Measurements from ENCODE around the gene THRA. TPM values are rescaled to one million over a fixed set of nuclear protein-coding genes. Genes with fewer than 3 reads are reported as not detected.

The THRA gene
- polyA plus RNA-seq, 1 of the 3 experiments (the other 2 are of a cell fraction): 23.1 TPM

GRCh38 chr17:40064971-40065768, 2.4 kb downstream of the THRA start:
- Histone ChIP-seq H3K79me2 (ENCODE audit: insufficient read depth) (peaks cover 47% of the 10 kb centered on the region; the same call in 1 of the 2 replicates), H3K4me2 (peak overlapping the region; percentile 95), H3K9me2 (no peaks in the 10 kb centered on the region), H2AFZ (ENCODE audit: low read depth) (no peak overlapping the region), H3K36me3 (replicated peaks in 1 of 2; ENCODE audit: control insufficient read depth in 1 of 2, insufficient read depth in 2 of 2, low read length in 1 of 2) (no peaks in the 10 kb centered on the region), H3K4me1 (ENCODE audit: control insufficient read depth in 1 of 2, insufficient read depth in 2 of 2, low read depth in 1 of 2, low read length in 1 of 2) (peaks cover 36 to 55% of the 10 kb centered on the region in 2 experiments), H3K9me3 (no peaks in the 10 kb centered on the region), H3K4me3 (ENCODE audit: low read depth in 2 of 2, low read length in 1 of 2) (peak overlapping the region; percentile 24 to 94; a peak in 3 of 4 replicates), H3F3A (replicated peaks; ENCODE audit: insufficient read depth) (peaks cover 9% of the 10 kb centered on the region), H3K27me3 (ENCODE audit: insufficient read depth) (no peaks in the 10 kb centered on the region), H3K9ac (peak overlapping the region; percentile 40; the same call in 1 of the 2 replicates), H4K20me1 (ENCODE audit: insufficient read depth) (no peaks in the 10 kb centered on the region), H3K27ac (ENCODE audit: low read depth in 2 of 2, low read length in 1 of 2) (peak overlapping the region; percentile 56 to 64; a peak in 3 of 4 replicates)
- ChIA-PET POLR2A (interaction anchor here (0.8 to 2.4 kb wide), 2 partner anchors 8 to 10 kb away, joined by 3 to 8 read pairs; no protein-coding TSS in a partner anchor), CTCF (interaction anchor here (0.6 to 12.8 kb wide), 11 partner anchors 9 to 252 kb away, joined by 3 to 160 read pairs (median 7); partner anchors contain the start of gene NR1D1)
- peak; percentile 40 for DNase-seq
- 20% methylated on average over 9 of the region's 10 CpGs for WGBS (ENCODE audit: low lambda C conversion rate)
- 0 out of 2 replicates have a peak, but pooled peaks have one; percentile 8 for TF ChIP-seq TCF12 (IDR thresholded peaks at IDR 0.05)
- TF ChIP-seq, protein P1, sequence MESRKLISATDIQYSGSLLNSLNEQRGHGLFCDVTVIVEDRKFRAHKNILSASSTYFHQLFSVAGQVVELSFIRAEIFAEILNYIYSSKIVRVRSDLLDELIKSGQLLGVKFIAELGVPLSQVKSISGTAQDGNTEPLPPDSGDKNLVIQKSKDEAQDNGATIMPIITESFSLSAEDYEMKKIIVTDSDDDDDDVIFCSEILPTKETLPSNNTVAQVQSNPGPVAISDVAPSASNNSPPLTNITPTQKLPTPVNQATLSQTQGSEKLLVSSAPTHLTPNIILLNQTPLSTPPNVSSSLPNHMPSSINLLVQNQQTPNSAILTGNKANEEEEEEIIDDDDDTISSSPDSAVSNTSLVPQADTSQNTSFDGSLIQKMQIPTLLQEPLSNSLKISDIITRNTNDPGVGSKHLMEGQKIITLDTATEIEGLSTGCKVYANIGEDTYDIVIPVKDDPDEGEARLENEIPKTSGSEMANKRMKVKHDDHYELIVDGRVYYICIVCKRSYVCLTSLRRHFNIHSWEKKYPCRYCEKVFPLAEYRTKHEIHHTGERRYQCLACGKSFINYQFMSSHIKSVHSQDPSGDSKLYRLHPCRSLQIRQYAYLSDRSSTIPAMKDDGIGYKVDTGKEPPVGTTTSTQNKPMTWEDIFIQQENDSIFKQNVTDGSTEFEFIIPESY (IDR thresholded peaks at IDR 0.05; ENCODE audit: borderline replicate concordance, low read depth): no peak
- peak; percentile 97 for TF ChIP-seq RXRA (IDR thresholded peaks at IDR 0.05; ENCODE audit: borderline replicate concordance, low read depth)
- TF ChIP-seq FOXJ3 (CRISPR knock-in tag; IDR thresholded peaks at IDR 0.05): no peak
- peak; percentile 25; the same call in 1 of the 2 replicates for TF ChIP-seq NRF1 (IDR thresholded peaks at IDR 0.05; ENCODE audit: low read depth, low read length)
- no peak for TF ChIP-seq RFX5 (IDR thresholded peaks at IDR 0.05; ENCODE audit: low read length)
- TF ChIP-seq, protein P2, sequence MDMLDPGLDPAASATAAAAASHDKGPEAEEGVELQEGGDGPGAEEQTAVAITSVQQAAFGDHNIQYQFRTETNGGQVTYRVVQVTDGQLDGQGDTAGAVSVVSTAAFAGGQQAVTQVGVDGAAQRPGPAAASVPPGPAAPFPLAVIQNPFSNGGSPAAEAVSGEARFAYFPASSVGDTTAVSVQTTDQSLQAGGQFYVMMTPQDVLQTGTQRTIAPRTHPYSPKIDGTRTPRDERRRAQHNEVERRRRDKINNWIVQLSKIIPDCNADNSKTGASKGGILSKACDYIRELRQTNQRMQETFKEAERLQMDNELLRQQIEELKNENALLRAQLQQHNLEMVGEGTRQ (IDR thresholded peaks at IDR 0.05; ENCODE audit: borderline replicate concordance, low read depth, low read length): no peak
- TF ChIP-seq MEF2A (IDR thresholded peaks at IDR 0.05; ENCODE audit: borderline replicate concordance, low read depth): no peak
- no peak for TF ChIP-seq EP300 (IDR thresholded peaks at IDR 0.05; ENCODE audit: borderline replicate concordance in 1 of 2, low read depth in 1 of 2, low read length in 1 of 2)
- no peak for TF ChIP-seq ELF1 (IDR thresholded peaks at IDR 0.05)
- no peak for TF ChIP-seq JUND (IDR thresholded peaks at IDR 0.05)
- TF ChIP-seq GATA2 (CRISPR knock-in tag; IDR thresholded peaks at IDR 0.05): no peak
- no peak for TF ChIP-seq SIN3A (IDR thresholded peaks at IDR 0.05; ENCODE audit: borderline replicate concordance, low read depth, low read length)

All from SK-N-SH (cell line).